IMR-90 (cell line): ENCODE results near the gene SLC16A7. TPM values are rescaled to one million over a fixed set of nuclear protein-coding genes. Genes with fewer than 3 reads are reported as not detected.

Source experiments
- ATAC-seq: fragments of 200-7000 bp; cut with Tn5 transposase; 2 replicates; pipeline ENCODE4 v1.9.1; 2020; ENCODE audit warnings: low read depth, mild to moderate bottlenecking, moderate library complexity
- BruUV-seq: library from RNA; stranded (reverse); fragments of 400-500 nt; replicated peaks from 2 replicates; lab custom pipeline; 2021; lab: Mats Ljungman, UMichigan
- CTCF ChIA-PET: fragments of 300-600 bp; formaldehyde crosslinking; extraction: SDS; loops from one replicate; lab custom pipeline; 2021; ENCODE audit warnings: antibody characterized with exemption; lab: Yijun Ruan, JAX
- POLR2A ChIA-PET: fragments of 300-600 bp; sonication (Branson Sonifier 250); formaldehyde crosslinking; loops from one replicate; lab custom pipeline; 2022; ENCODE audit warnings: antibody characterized with exemption; ENCODE audit not compliant: unreplicated experiment; lab: Charles Lee
- DNase-seq: peaks from one replicate; pipeline ENCODE4 v3.0.0; 2013
- H2AFZ ChIP-seq: replicated peaks from 2 replicates; pipeline ENCODE3; 2013; ENCODE audit warnings: low read length, mild to moderate bottlenecking; ENCODE audit not compliant: poor library complexity
- H2AK5ac ChIP-seq: 2 replicates; pipeline ENCODE4 v1.6.1; 2013; ENCODE audit warnings: low read depth, low read length, inconsistent platforms
- H2AK9ac ChIP-seq: replicated peaks from 2 replicates; pipeline ENCODE3; 2013; ENCODE audit warnings: mild to moderate bottlenecking, low read depth, low read length, moderate library complexity; ENCODE audit not compliant: poor library complexity
- H2BK120ac ChIP-seq: 2 replicates; pipeline ENCODE4 v1.6.1; 2013; ENCODE audit warnings: low read depth, low read length, inconsistent platforms
- H2BK15ac ChIP-seq: 3 replicates; pipeline ENCODE4 v1.6.1; 2013; ENCODE audit warnings: low read depth, low read length, inconsistent platforms
- H2BK20ac ChIP-seq: 2 replicates; pipeline ENCODE4 v1.6.1; 2013; ENCODE audit warnings: low read depth, mild to moderate bottlenecking, inconsistent platforms, low read length, moderate library complexity
- H2BK5ac ChIP-seq: 2 replicates; pipeline ENCODE4 v1.6.1; 2013; ENCODE audit warnings: mild to moderate bottlenecking, low read depth, low read length, inconsistent platforms; ENCODE audit not compliant: poor library complexity, severe bottlenecking
- H3K14ac ChIP-seq: replicated peaks from 2 replicates; pipeline ENCODE4 v1.6.1; 2013; ENCODE audit warnings: low read depth, low read length, inconsistent platforms
- H3K18ac ChIP-seq: 2 replicates; pipeline ENCODE4 v1.6.1; 2013; ENCODE audit warnings: low read depth, low read length, control low read depth
- H3K23ac ChIP-seq: 2 replicates; pipeline ENCODE4 v1.6.1; 2013; ENCODE audit warnings: low read depth, low read length, inconsistent platforms
- H3K27ac ChIP-seq: 2 replicates; pipeline ENCODE4 v1.5.1; 2013; ENCODE audit warnings: mild to moderate bottlenecking, control low read depth, low read length; ENCODE audit not compliant: insufficient read depth
- H3K27me3 ChIP-seq: 2 replicates; pipeline ENCODE4 v1.6.1; 2013; ENCODE audit warnings: low read length; ENCODE audit not compliant: control insufficient read depth, insufficient read depth
- H3K36me3 ChIP-seq: 2 replicates; pipeline ENCODE4 v1.6.1; 2013; ENCODE audit warnings: low read length, mixed read lengths; ENCODE audit not compliant: control insufficient read depth, insufficient read depth
- H3K4ac ChIP-seq: 2 replicates; pipeline ENCODE4 v1.6.1; 2013; ENCODE audit warnings: low read depth, low read length, inconsistent platforms
- H3K4me1 ChIP-seq: 2 replicates; pipeline ENCODE4 v1.6.1; 2013; ENCODE audit warnings: low read length, mixed read lengths; ENCODE audit not compliant: control insufficient read depth, insufficient read depth
- H3K4me2 ChIP-seq: 2 replicates; pipeline ENCODE4 v1.6.1; 2013; ENCODE audit warnings: low read depth, mild to moderate bottlenecking, control low read depth, low read length, moderate library complexity
- H3K4me3 ChIP-seq: 2 replicates; pipeline ENCODE4 v1.5.1; 2013; ENCODE audit warnings: low read depth, mild to moderate bottlenecking, control low read depth, low read length, moderate library complexity; ENCODE audit not compliant: insufficient read depth
- H3K56ac ChIP-seq: 2 replicates; pipeline ENCODE4 v1.6.1; 2013; ENCODE audit warnings: low read length, inconsistent platforms; ENCODE audit not compliant: insufficient read depth; ENCODE audit errors: extremely low read depth
- H3K79me1 ChIP-seq, 2 experiments: 2 replicates each; pipeline ENCODE4 v1.6.1; 2013; ENCODE audit warnings: low read length in 2 of 2, inconsistent platforms in 1 of 2, low read depth in 1 of 2
- H3K9ac ChIP-seq: 2 replicates; pipeline ENCODE4 v1.6.1; 2013; ENCODE audit warnings: low read depth, low read length, control low read depth
- H3K9me1 ChIP-seq: 2 replicates; pipeline ENCODE4 v1.6.1; 2013; ENCODE audit warnings: low read length, inconsistent platforms; ENCODE audit not compliant: insufficient read depth
- H3K9me3 ChIP-seq: 2 replicates; pipeline ENCODE4 v1.6.1; 2013; ENCODE audit warnings: low read length; ENCODE audit not compliant: control insufficient read depth, insufficient read depth
- H4K20me1 ChIP-seq: 2 replicates; pipeline ENCODE4 v1.6.1; 2013; ENCODE audit warnings: low read length, inconsistent platforms; ENCODE audit not compliant: insufficient read depth
- H4K5ac ChIP-seq: 2 replicates; pipeline ENCODE4 v1.6.1; 2013; ENCODE audit warnings: mild to moderate bottlenecking, low read depth, low read length, control low read depth
- H4K8ac ChIP-seq, 2 experiments: 2 replicates each; pipeline ENCODE4 v1.6.1; 2013; ENCODE audit warnings: low read depth in 2 of 2, low read length in 2 of 2, control low read depth in 1 of 2, inconsistent platforms in 1 of 2
- H4K91ac ChIP-seq: 2 replicates; pipeline ENCODE4 v1.6.1; 2013; ENCODE audit warnings: low read depth, low read length, inconsistent platforms; ENCODE audit not compliant: insufficient read depth
- CEBPB ChIP-seq: IDR thresholded peaks from 2 replicates; pipeline ENCODE4 v1.6.1; 2012; ENCODE audit warnings: low read depth, low read length, improper control_type of control experiment
- FOS ChIP-seq: fragments of 150-350 bp; IDR thresholded peaks from 2 replicates; pipeline ENCODE4 v1.6.1; 2016; ENCODE audit warnings: low read depth, low read length
- MAFK ChIP-seq: IDR thresholded peaks from 2 replicates; pipeline ENCODE4 v1.6.1; 2012; ENCODE audit warnings: low read depth, low read length, improper control_type of control experiment
- MAZ ChIP-seq: IDR thresholded peaks from 2 replicates; pipeline ENCODE4 v1.6.1; 2012; ENCODE audit warnings: low read depth, mild to moderate bottlenecking, low read length, improper control_type of control experiment, moderate library complexity, borderline replicate concordance
- RAD21 ChIP-seq: IDR thresholded peaks from 2 replicates; pipeline ENCODE4 v1.6.1; 2012; ENCODE audit warnings: low read length, improper control_type of control experiment
- RFX5 ChIP-seq: IDR thresholded peaks from 2 replicates; pipeline ENCODE4 v1.8.0; 2012; ENCODE audit warnings: low read depth, mild to moderate bottlenecking, low read length, moderate library complexity
- SMC3 ChIP-seq: fragments of 150-350 bp; IDR thresholded peaks from 2 replicates; pipeline ENCODE4 v1.6.1; 2016; ENCODE audit warnings: low read depth, mild to moderate bottlenecking, antibody characterized with exemption, low read length, moderate library complexity
- WGBS, 2 experiments: methylation state at CpG; one replicate each; pipeline versions ENCODE4 v1.1.5 to v1.1.7; 2013; ENCODE audit warnings: missing lambda C conversion rate in 2 of 2; ENCODE audit not compliant: insufficient read length in 1 of 2; ENCODE audit errors: extremely low coverage in 2 of 2; 5-methylcytosine and 5-hydroxymethylcytosine counted together
- dilution Hi-C: fragments of 300-500 bp; cut with HindIII; formaldehyde crosslinking; loops from one replicate; pipeline ENCODE4 v1.14.3; 2018; ENCODE audit warnings: low sequenced_read_pairs; ENCODE audit not compliant: unreplicated experiment
- in situ Hi-C: fragments of 300-500 bp; cut with MboI; formaldehyde crosslinking; loops from 3 replicates; pipeline ENCODE4 v1.14.3; 2019; ENCODE audit warnings: low sequenced_read_pairs, inconsistent platforms, mixed read lengths
- intact Hi-C: fragments of 100-400 bp; cut with micrococcal nuclease; formaldehyde crosslinking; loops from 2 replicates; pipeline ENCODE4 v1.10.0; 2022
- polyA plus RNA-seq, 3 experiments: library from polyadenylated mRNA; depleted of rRNA; stranded (reverse); fragments of >200 nt; gene quantifications; 2 replicates each; pipeline ENCODE4 v1.2.3, GENCODE V29; 2012; ENCODE audit warnings: low replicate concordance in 1 of 3
- total RNA-seq: library from RNA; depleted of rRNA; stranded (reverse); fragments of >200 nt; gene quantifications from 2 replicates; pipeline ENCODE4 v1.2.3, GENCODE V29; 2012
- TF ChIP-seq, protein P1 (sequence below): fragments of 150-350 bp; IDR thresholded peaks from 2 replicates; pipeline ENCODE4 v1.6.1; 2016; ENCODE audit warnings: low read depth, mild to moderate bottlenecking, low read length, moderate library complexity, borderline replicate concordance
- TF ChIP-seq, protein P2 (sequence below): fragments of 150-350 bp; IDR thresholded peaks from 2 replicates; pipeline ENCODE4 v1.6.1; 2017; ENCODE audit warnings: mild to moderate bottlenecking, antibody characterized with exemption, low read length, low read depth
- TF ChIP-seq, protein P3 (sequence below): conservative IDR thresholded peaks from 2 replicates; pipeline ENCODE4 v1.5.1; 2012; ENCODE audit warnings: mild to moderate bottlenecking, low read depth, low read length, improper control_type of control experiment

SLC16A7 gene
- total and polyA plus RNA-seq, 2 of the 4 experiments (the other 2 are of a cell fraction) = 2.6 to 21.5 TPM

DNA sequence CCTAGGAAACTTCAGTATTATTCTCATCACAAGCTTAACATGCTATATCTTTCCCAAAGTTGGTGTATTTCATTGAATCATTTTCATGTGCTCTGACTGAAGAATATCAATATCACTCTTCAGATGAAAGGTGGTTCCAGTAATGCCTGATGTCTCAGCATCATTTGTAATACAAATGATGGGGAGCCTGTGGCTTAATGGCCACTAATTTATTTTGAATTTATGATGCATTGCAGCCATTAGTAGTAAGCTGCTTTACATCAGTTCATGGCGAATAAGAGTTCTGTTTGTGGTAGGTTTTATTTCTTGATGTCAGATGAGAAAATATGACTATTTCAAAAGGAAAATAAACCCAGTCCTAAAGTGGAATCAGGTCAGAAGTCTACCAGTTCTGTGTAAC lies 139.4 kb downstream of the SLC16A7 start:
- Histone ChIP-seq H3K79me1 (no peaks in the 10 kb centered on the region), H2BK120ac (no peak overlapping the region), H3K18ac (no peak overlapping the region), H3K27ac (no peak overlapping the region), H2BK15ac (no peak overlapping the region), H3K9me3 (no peaks in the 10 kb centered on the region), H2BK20ac (no peak overlapping the region), H3K4me2 (no peak overlapping the region), H2AK5ac (no peak overlapping the region), H3K27me3 (no peaks in the 10 kb centered on the region), H3K56ac (no peak overlapping the region), H4K8ac (no peak overlapping the region), H3K4me1 (peaks cover 3% of the 10 kb centered on the region), H2AFZ (no peak overlapping the region), H3K4ac (no peak overlapping the region), H4K91ac (no peak overlapping the region), H3K36me3 (no peaks in the 10 kb centered on the region), H3K9ac (no peak overlapping the region), H4K20me1 (no peaks in the 10 kb centered on the region), H2AK9ac (no peak overlapping the region), H2BK5ac (no peak overlapping the region), H3K14ac (no peak overlapping the region), H3K23ac (no peak overlapping the region), H4K5ac (no peak overlapping the region), H3K9me1 (no peaks in the 10 kb centered on the region; the same call in 1 of the 2 replicates), H3K4me3 (no peak overlapping the region)
- DNase-seq = no peak
- TF ChIP-seq RAD21 = no peak
- TF ChIP-seq SMC3 = no peak
- TF ChIP-seq MAZ = no peak
- TF ChIP-seq, protein P1, sequence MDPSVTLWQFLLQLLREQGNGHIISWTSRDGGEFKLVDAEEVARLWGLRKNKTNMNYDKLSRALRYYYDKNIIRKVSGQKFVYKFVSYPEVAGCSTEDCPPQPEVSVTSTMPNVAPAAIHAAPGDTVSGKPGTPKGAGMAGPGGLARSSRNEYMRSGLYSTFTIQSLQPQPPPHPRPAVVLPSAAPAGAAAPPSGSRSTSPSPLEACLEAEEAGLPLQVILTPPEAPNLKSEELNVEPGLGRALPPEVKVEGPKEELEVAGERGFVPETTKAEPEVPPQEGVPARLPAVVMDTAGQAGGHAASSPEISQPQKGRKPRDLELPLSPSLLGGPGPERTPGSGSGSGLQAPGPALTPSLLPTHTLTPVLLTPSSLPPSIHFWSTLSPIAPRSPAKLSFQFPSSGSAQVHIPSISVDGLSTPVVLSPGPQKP = no peak
- TF ChIP-seq, protein P2, sequence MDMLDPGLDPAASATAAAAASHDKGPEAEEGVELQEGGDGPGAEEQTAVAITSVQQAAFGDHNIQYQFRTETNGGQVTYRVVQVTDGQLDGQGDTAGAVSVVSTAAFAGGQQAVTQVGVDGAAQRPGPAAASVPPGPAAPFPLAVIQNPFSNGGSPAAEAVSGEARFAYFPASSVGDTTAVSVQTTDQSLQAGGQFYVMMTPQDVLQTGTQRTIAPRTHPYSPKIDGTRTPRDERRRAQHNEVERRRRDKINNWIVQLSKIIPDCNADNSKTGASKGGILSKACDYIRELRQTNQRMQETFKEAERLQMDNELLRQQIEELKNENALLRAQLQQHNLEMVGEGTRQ = no peak
- no peak for TF ChIP-seq MAFK
- TF ChIP-seq RFX5 = no peak
- no peak for TF ChIP-seq FOS
- no peak for TF ChIP-seq CEBPB
- TF ChIP-seq, protein P3, sequence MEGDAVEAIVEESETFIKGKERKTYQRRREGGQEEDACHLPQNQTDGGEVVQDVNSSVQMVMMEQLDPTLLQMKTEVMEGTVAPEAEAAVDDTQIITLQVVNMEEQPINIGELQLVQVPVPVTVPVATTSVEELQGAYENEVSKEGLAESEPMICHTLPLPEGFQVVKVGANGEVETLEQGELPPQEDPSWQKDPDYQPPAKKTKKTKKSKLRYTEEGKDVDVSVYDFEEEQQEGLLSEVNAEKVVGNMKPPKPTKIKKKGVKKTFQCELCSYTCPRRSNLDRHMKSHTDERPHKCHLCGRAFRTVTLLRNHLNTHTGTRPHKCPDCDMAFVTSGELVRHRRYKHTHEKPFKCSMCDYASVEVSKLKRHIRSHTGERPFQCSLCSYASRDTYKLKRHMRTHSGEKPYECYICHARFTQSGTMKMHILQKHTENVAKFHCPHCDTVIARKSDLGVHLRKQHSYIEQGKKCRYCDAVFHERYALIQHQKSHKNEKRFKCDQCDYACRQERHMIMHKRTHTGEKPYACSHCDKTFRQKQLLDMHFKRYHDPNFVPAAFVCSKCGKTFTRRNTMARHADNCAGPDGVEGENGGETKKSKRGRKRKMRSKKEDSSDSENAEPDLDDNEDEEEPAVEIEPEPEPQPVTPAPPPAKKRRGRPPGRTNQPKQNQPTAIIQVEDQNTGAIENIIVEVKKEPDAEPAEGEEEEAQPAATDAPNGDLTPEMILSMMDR = no peak
- intact Hi-C loops (loop anchor here (5.0 kb wide), 1 partner anchor 38 kb away; no protein-coding TSS in a partner anchor), dilution Hi-C loops (no loop called here), in situ Hi-C loops (no loop called here)
- WGBS, 2 experiments = no CpG with 5 or more reads among the region's 1 CpG
- no TSS peak for BruUV-seq
- CTCF ChIA-PET = interaction anchor here (0.6 kb wide), 1 partner anchor 73 kb away, joined by 3 read pairs; no protein-coding TSS in a partner anchor
- POLR2A ChIA-PET = no interaction called here
- no peak for ATAC-seq
